Measurements from ENCODE around the gene IFRD2.

GRCh38 chr3:50266017-50266416, 26.2 kb downstream of the IFRD2 start:
- TF ChIP-seq CTCF (IDR thresholded peaks at IDR 0.05), result no peak
- TF ChIP-seq JUND (IDR thresholded peaks at IDR 0.05), result no peak
- no peak for TF ChIP-seq ZBTB33 (IDR thresholded peaks at IDR 0.05; ENCODE audit: borderline replicate concordance, low read depth)
- TF ChIP-seq CHD2 (IDR thresholded peaks at IDR 0.05; ENCODE audit: low read length, partially characterized antibody), result no peak
- TF ChIP-seq MEF2A (IDR thresholded peaks at IDR 0.05; ENCODE audit: borderline replicate concordance, low read depth), result no peak
- TF ChIP-seq NRF1 (IDR thresholded peaks at IDR 0.05; ENCODE audit: low read depth, low read length), result no peak
- TF ChIP-seq EP300 (IDR thresholded peaks at IDR 0.05; ENCODE audit: borderline replicate concordance in 1 of 2, low read depth in 1 of 2, low read length in 1 of 2), result no peak
- no peak for TF ChIP-seq PBX3 (IDR thresholded peaks at IDR 0.05)
- TF ChIP-seq REST (IDR thresholded peaks at IDR 0.05; ENCODE audit: low read depth, low read length), result no peak
- no peak for TF ChIP-seq GABPA (IDR thresholded peaks at IDR 0.05; ENCODE audit: low read depth)
- no peak for TF ChIP-seq YY1 (IDR thresholded peaks at IDR 0.05; ENCODE audit: low read depth)
- no peak for TF ChIP-seq MAX (IDR thresholded peaks at IDR 0.05; ENCODE audit: low read depth)

Data from SK-N-SH (cell line).